ENCODE results near the gene C19orf44. TPM values are rescaled to one million over a fixed set of nuclear protein-coding genes. Genes with fewer than 3 reads are reported as not detected.

C19orf44 gene
- total and polyA plus RNA-seq, 12 donors: 1.6 to 4.1 (median 3.1) TPM

DNA sequence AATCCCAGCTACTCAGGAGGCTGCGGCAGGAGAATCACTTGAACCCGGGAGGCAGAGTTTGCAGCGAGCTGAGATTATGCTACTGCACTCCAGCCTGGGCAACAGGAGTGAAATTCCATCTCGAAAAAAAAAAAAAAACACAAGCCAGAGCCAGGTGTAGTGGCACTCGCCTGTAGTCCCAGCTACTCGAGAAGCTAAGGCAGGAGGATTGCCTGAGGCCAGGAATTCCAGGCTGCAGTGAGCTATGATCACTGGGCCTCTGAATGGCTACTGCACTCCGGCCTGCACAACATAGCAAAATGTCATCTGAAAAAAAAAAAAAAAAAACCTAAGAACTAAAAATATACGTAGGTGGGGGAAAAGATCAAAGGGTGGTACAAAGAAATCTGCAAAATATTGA, 43.9 kb upstream of the C19orf44 start:
- H3K27ac ChIP-seq: peak overlapping the region in 7 of 10 donors; percentile 23 to 90 (median 50)
- 53 to 64% methylated on average over 8 of the region's 8 CpGs for WGBS, 2 donors
- H3K4me1 ChIP-seq: peaks cover 21 to 89% (median 62%) of the 10 kb centered on the region in 9 donors
- H3K36me3 ChIP-seq: no peaks in the 10 kb centered on the region
- H3K4me3 ChIP-seq: no peak overlapping the region
- no peak for DNase-seq
- intact Hi-C loops (cut with DNase I): no loop called here
- H3K27me3 ChIP-seq: no peaks in the 10 kb centered on the region
- TF ChIP-seq, protein P1, sequence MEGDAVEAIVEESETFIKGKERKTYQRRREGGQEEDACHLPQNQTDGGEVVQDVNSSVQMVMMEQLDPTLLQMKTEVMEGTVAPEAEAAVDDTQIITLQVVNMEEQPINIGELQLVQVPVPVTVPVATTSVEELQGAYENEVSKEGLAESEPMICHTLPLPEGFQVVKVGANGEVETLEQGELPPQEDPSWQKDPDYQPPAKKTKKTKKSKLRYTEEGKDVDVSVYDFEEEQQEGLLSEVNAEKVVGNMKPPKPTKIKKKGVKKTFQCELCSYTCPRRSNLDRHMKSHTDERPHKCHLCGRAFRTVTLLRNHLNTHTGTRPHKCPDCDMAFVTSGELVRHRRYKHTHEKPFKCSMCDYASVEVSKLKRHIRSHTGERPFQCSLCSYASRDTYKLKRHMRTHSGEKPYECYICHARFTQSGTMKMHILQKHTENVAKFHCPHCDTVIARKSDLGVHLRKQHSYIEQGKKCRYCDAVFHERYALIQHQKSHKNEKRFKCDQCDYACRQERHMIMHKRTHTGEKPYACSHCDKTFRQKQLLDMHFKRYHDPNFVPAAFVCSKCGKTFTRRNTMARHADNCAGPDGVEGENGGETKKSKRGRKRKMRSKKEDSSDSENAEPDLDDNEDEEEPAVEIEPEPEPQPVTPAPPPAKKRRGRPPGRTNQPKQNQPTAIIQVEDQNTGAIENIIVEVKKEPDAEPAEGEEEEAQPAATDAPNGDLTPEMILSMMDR (IDR thresholded peaks at IDR 0.05): no peak
- no peak for ATAC-seq
- no peaks in the 10 kb centered on the region for H3K9me3 ChIP-seq

- Histone ChIP-seq H3K27ac (peak overlapping the region; percentile 31 to 90 (median 59)), H3K4me3 (no peak overlapping the region), H3K27me3 (no peaks in the 10 kb centered on the region), H3K36me3 (no peaks in the 10 kb centered on the region), H3K4me1 (peaks cover 24 to 93% (median 72%) of the 10 kb centered on the region in 9 donors), H3K9me3 (no peaks in the 10 kb centered on the region)
- ATAC-seq (peak in 4 of 8 donors; percentile 10 to 40 (median 17)), DNase-seq (peak in 1 of 2 donors; percentile 26)
- 47 to 49% methylated on average over 10 of the region's 10 CpGs for WGBS, 2 donors
- TF ChIP-seq, protein P1 (IDR thresholded peaks at IDR 0.05): no peak
- intact Hi-C loops (cut with DNase I): no loop called here
Measured at GRCh38 chr19:16454351-16454918, 41.8 kb upstream of the C19orf44 start.

- H3K27ac ChIP-seq: peak overlapping the region in 5 of 10 donors; percentile 57 to 90 (median 73)
- no peak overlapping the region for H3K4me3 ChIP-seq
- 91 to 94% methylated on average over 5 of the region's 5 CpGs for WGBS, 2 donors
- no peaks in the 10 kb centered on the region for H3K36me3 ChIP-seq
- peaks cover 24 to 95% (median 71%) of the 10 kb centered on the region in 9 donors for H3K4me1 ChIP-seq
- no peaks in the 10 kb centered on the region for H3K27me3 ChIP-seq
- TF ChIP-seq, protein P1 (IDR thresholded peaks at IDR 0.05): no peak
- DNase-seq: no peak
- intact Hi-C loops (cut with DNase I): no loop called here
- H3K9me3 ChIP-seq: no peaks in the 10 kb centered on the region
- no peak for ATAC-seq
Measured at GRCh38 chr19:16455489-16455888, 40.7 kb upstream of the C19orf44 start.

DNA sequence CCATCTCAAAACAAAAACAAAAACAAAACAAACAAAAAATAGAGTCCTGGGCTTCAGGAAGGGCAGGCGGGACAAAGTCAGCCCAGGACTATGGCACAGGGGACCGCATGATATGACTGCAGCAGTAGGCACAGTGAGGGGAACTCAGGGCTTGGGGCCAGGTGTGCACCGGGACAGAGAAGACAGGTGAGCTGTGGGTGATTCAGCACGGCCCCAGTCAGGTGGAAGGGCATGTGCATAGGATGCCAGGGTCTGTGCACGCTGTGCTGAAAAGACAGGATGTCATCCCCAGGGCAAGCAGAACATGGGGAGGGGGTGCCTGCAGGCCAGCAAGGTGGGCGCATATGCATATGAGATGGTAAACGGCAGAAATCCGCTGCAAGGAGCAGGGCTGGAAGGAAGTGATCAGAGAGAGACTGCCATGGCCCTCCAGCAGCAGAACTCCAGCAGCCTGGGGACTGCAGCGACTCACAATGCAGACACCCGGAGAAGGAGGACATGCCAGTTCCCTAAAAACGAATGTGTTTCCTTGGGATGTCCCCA, 39.5 kb upstream of the C19orf44 start:
- Histone ChIP-seq H3K27ac (peak overlapping the region; percentile 66 to 90 (median 72)), H3K27me3 (no peaks in the 10 kb centered on the region), H3K4me1 (peaks cover 24 to 99% (median 74%) of the 10 kb centered on the region in 9 donors), H3K9me3 (no peaks in the 10 kb centered on the region), H3K4me3 (peak overlapping the region in 5 of 10 donors; percentile 10 to 24 (median 18)), H3K36me3 (no peaks in the 10 kb centered on the region)
- DNase-seq (no peak), ATAC-seq (no peak)
- WGBS, 2 donors: 56% methylated on average over 11 of the region's 11 CpGs
- TF ChIP-seq, protein P1 (IDR thresholded peaks at IDR 0.05): no peak
- intact Hi-C loops (cut with DNase I): no loop called here

Data from heart right ventricle (tissue), 16 donors.